ENCODE measurements around the gene TMEM229B. TPM values are rescaled to one million over a fixed set of nuclear protein-coding genes. Genes with fewer than 3 reads are reported as not detected.

The TMEM229B gene
- polyA plus RNA-seq, 1 donor from 2014 or later, result 4.2 TPM

- H3K27ac ChIP-seq (ENCODE audit: low read length), result no peak overlapping the region
Measured at GRCh38 chr14:67524634-67524963, 36.1 kb upstream of the TMEM229B start.

GRCh38 chr14:67523764-67524633, 35.5 kb upstream of the TMEM229B start:
- no peak for TF ChIP-seq REST (IDR thresholded peaks at IDR 0.05; ENCODE audit: borderline replicate concordance)
- TF ChIP-seq POLR2AphosphoS5 (IDR thresholded peaks at IDR 0.05), result no peak
- no peak for TF ChIP-seq MXI1 (conservative IDR thresholded peaks at IDR 0.05; ENCODE audit: poor library complexity, severe bottlenecking)
- TF ChIP-seq CTCF (IDR thresholded peaks at IDR 0.05; ENCODE audit: poor library complexity, severe bottlenecking), result no peak
- no peak overlapping the region for H3K9ac ChIP-seq (ENCODE audit: low read length)
- no peaks in the 10 kb centered on the region for H3K79me2 ChIP-seq (replicated peaks; ENCODE audit: insufficient read depth, low read length)

More at GRCh38 chr14:67524634-67524963, 36.1 kb upstream of the TMEM229B start:
- Histone ChIP-seq H3K36me3 (ENCODE audit: insufficient read depth, low read length) (no peaks in the 10 kb centered on the region), H3K4me2 (ENCODE audit: low read length) (no peak overlapping the region), H3K79me2 (replicated peaks; ENCODE audit: insufficient read depth, low read length) (no peaks in the 10 kb centered on the region), H3K9me3 (ENCODE audit: low read length) (no peaks in the 10 kb centered on the region), H3F3A (ENCODE audit: insufficient read depth, low read length, poor library complexity, severe bottlenecking) (no peaks in the 10 kb centered on the region), H4K20me1 (ENCODE audit: insufficient read depth) (no peaks in the 10 kb centered on the region), H3K4me3 (ENCODE audit: low read length) (no peak overlapping the region), H3K27me3 (ENCODE audit: insufficient read depth, low read depth, low read length) (no peaks in the 10 kb centered on the region), H2AFZ (ENCODE audit: low read depth, low read length) (no peak overlapping the region), H3K9me2 (ENCODE audit: insufficient read depth, low read length) (no peaks in the 10 kb centered on the region), H3K9ac (ENCODE audit: low read length) (no peak overlapping the region)
- TF ChIP-seq EP300 (conservative IDR thresholded peaks at IDR 0.05; ENCODE audit: poor library complexity, severe bottlenecking) (no peak), MXI1 (conservative IDR thresholded peaks at IDR 0.05; ENCODE audit: poor library complexity, severe bottlenecking) (no peak), TAF1 (IDR thresholded peaks at IDR 0.05; ENCODE audit: low read depth) (no peak), POLR2AphosphoS5 (IDR thresholded peaks at IDR 0.05) (no peak), RAD21 (conservative IDR thresholded peaks at IDR 0.05) (no peak), REST (IDR thresholded peaks at IDR 0.05; ENCODE audit: borderline replicate concordance) (no peak), CTCF (IDR thresholded peaks at IDR 0.05; ENCODE audit: poor library complexity, severe bottlenecking) (no peak)

More at GRCh38 chr14:67523764-67524633, 35.5 kb upstream of the TMEM229B start:
- no peaks in the 10 kb centered on the region for H3K9me3 ChIP-seq (ENCODE audit: low read length)
- no peak overlapping the region for H3K27ac ChIP-seq (ENCODE audit: low read length)
- H2AFZ ChIP-seq (ENCODE audit: low read depth, low read length), result no peak overlapping the region
- H3K4me2 ChIP-seq (ENCODE audit: low read length), result no peak overlapping the region
- H3K9me2 ChIP-seq (ENCODE audit: insufficient read depth, low read length), result no peaks in the 10 kb centered on the region
- H4K20me1 ChIP-seq (ENCODE audit: insufficient read depth), result no peaks in the 10 kb centered on the region
- no peaks in the 10 kb centered on the region for H3K36me3 ChIP-seq (ENCODE audit: insufficient read depth, low read length)
- H3K27me3 ChIP-seq (ENCODE audit: insufficient read depth, low read depth, low read length), result no peaks in the 10 kb centered on the region
- no peak overlapping the region for H3K4me3 ChIP-seq (ENCODE audit: low read length)
- H3F3A ChIP-seq (ENCODE audit: insufficient read depth, low read length, poor library complexity, severe bottlenecking), result no peaks in the 10 kb centered on the region

Measured in neural cell (in vitro differentiated cells).